Transverse colon (tissue), 4 donors: ENCODE measurements around the gene PORCN.

ENCODE experiments used
- EP300 ChIP-seq: sonication (generic); formaldehyde crosslinking; IDR thresholded peaks from one replicate; pipeline ENCODE4 v1.6.1; 2017; ENCODE audit warnings: antibody characterized with exemption, low read depth
- POLR2A ChIP-seq: fragments of 450-650 bp; IDR thresholded peaks from one replicate; pipeline ENCODE4 v1.6.1; 2016; ENCODE audit warnings: antibody characterized with exemption, mild to moderate bottlenecking, moderate library complexity
- POLR2AphosphoS5 ChIP-seq, 3 donors: sonication (generic); formaldehyde crosslinking; IDR thresholded peaks; one replicate each; pipeline ENCODE4 v1.6.1; 2016; ENCODE audit warnings: antibody characterized with exemption in 3 of 3
- TF ChIP-seq, protein P1 (sequence below), 5 experiments: fragments of 200-600 bp in 3 of 5; fragments of 450-650 bp in 2 of 5; sonication (generic) in 3 of 5; IDR thresholded peaks; 1 replicate in 2 of 5; 2 replicates in 3 of 5; pipeline ENCODE4 v1.5.1; 2016 to 2017; ENCODE audit warnings: antibody characterized with exemption in 5 of 5, inconsistent platforms in 3 of 5, mild to moderate bottlenecking in 2 of 5, moderate library complexity in 1 of 5

DNA sequence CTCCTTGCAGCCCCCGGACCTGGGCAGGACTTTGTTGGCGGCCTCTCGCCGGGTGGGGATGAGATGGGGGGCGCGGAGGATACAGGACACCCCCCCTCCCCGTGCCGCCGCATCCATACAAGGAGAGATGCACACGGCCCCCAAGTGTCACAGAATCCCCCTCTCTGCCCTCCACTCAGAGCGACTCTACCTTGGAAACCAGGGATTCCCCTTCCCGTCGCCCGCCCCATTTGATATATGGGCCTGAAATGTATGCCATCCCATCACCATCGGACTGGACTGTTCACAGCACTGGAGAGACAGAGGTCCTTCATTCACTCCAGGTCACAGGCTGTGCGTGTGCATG is 426 bp downstream of the PORCN start:
- TF ChIP-seq, protein P1, sequence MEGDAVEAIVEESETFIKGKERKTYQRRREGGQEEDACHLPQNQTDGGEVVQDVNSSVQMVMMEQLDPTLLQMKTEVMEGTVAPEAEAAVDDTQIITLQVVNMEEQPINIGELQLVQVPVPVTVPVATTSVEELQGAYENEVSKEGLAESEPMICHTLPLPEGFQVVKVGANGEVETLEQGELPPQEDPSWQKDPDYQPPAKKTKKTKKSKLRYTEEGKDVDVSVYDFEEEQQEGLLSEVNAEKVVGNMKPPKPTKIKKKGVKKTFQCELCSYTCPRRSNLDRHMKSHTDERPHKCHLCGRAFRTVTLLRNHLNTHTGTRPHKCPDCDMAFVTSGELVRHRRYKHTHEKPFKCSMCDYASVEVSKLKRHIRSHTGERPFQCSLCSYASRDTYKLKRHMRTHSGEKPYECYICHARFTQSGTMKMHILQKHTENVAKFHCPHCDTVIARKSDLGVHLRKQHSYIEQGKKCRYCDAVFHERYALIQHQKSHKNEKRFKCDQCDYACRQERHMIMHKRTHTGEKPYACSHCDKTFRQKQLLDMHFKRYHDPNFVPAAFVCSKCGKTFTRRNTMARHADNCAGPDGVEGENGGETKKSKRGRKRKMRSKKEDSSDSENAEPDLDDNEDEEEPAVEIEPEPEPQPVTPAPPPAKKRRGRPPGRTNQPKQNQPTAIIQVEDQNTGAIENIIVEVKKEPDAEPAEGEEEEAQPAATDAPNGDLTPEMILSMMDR (IDR thresholded peaks at IDR 0.05), result no peak
- TF ChIP-seq POLR2A (no peak), EP300 (no peak), POLR2AphosphoS5 (IDR thresholded peaks at IDR 0.05) (no peak)
